OCI-LY7 (cell line): ENCODE measurements around the gene CA7. TPM values are rescaled to one million over a fixed set of nuclear protein-coding genes. Genes with fewer than 3 reads are reported as not detected.
A peak's percentile ranks its signal among the peaks of the same experiment; 100 is the strongest.

ENCODE experiments used
- BruUV-seq: library from RNA; stranded (reverse); fragments of 400-500 nt; replicated peaks from 2 replicates; lab custom pipeline; 2021; lab: Mats Ljungman, UMichigan
- CTCF ChIA-PET: fragments of 300-600 bp; sonication (Branson Sonifier 250); formaldehyde crosslinking; loops from one replicate; lab custom pipeline; 2022; ENCODE audit warnings: antibody characterized with exemption; ENCODE audit not compliant: unreplicated experiment; lab: Charles Lee
- POLR2A ChIA-PET: fragments of 300-600 bp; sonication (Branson Sonifier 250); formaldehyde crosslinking; loops from one replicate; lab custom pipeline; 2022; ENCODE audit warnings: antibody characterized with exemption; lab: Charles Lee
- DNase-seq: peaks from one replicate; pipeline ENCODE4 v3.0.0-alpha.2; 2015; ENCODE audit warnings: low spot score
- H2AFZ ChIP-seq: fragments of 200-600 bp; sonication (generic), shearing (Covaris generic); 2 replicates; pipeline ENCODE4 v1.6.1; 2014; ENCODE audit warnings: mild to moderate bottlenecking, antibody characterized with exemption, low read length, moderate library complexity
- H3K27ac ChIP-seq: fragments of 200-600 bp; sonication (generic); 2 replicates; pipeline ENCODE4 v1.5.1; 2014; ENCODE audit warnings: mixed run types, low read depth, mild to moderate bottlenecking, moderate library complexity, low read length, inconsistent platforms; ENCODE audit not compliant: poor library complexity, severe bottlenecking
- H3K36me3 ChIP-seq: fragments of 200-600 bp; sonication (generic); 2 replicates; pipeline ENCODE4 v1.6.1; 2014; ENCODE audit warnings: mild to moderate bottlenecking, antibody characterized with exemption, low read length, moderate library complexity, mixed read lengths; ENCODE audit not compliant: insufficient read depth
- H3K4me1 ChIP-seq: fragments of 200-600 bp; sonication (generic); 2 replicates; pipeline ENCODE4 v1.5.1; 2014; ENCODE audit warnings: mild to moderate bottlenecking, low read length; ENCODE audit not compliant: insufficient read depth, poor library complexity, severe bottlenecking
- H3K4me2 ChIP-seq: fragments of 200-600 bp; sonication (generic); 2 replicates; pipeline ENCODE4 v1.6.1; 2014; ENCODE audit warnings: mild to moderate bottlenecking, low read length
- H3K4me3 ChIP-seq: fragments of 200-600 bp; sonication (generic); 2 replicates; pipeline ENCODE4 v1.5.1; 2014; ENCODE audit warnings: mild to moderate bottlenecking, low read depth, low read length; ENCODE audit not compliant: poor library complexity, severe bottlenecking
- H3K79me2 ChIP-seq: fragments of 200-600 bp; sonication (generic); 2 replicates; pipeline ENCODE4 v1.6.1; 2016; ENCODE audit warnings: low read depth, mild to moderate bottlenecking, low read length, moderate library complexity, mixed read lengths; ENCODE audit not compliant: insufficient read depth
- H3K9me2 ChIP-seq: fragments of 200-600 bp; sonication (generic); 2 replicates; pipeline ENCODE4 v1.6.1; 2016; ENCODE audit warnings: mild to moderate bottlenecking, low read length, mixed read lengths; ENCODE audit not compliant: insufficient read depth
- H3K9me3 ChIP-seq: fragments of 200-600 bp; sonication (generic); 2 replicates; pipeline ENCODE4 v1.6.1; 2014; ENCODE audit warnings: mild to moderate bottlenecking, mixed run types, low read length, mixed read lengths
- H4K20me1 ChIP-seq: fragments of 200-600 bp; sonication (generic); 2 replicates; pipeline ENCODE4 v1.6.1; 2014; ENCODE audit warnings: mild to moderate bottlenecking, antibody characterized with exemption, low read length, moderate library complexity, mixed read lengths; ENCODE audit not compliant: insufficient read depth
- EZH2phosphoT487 ChIP-seq: fragments of 200-600 bp; sonication (generic); IDR thresholded peaks from 2 replicates; pipeline ENCODE4 v1.6.1; 2018; ENCODE audit warnings: low read depth, borderline replicate concordance, mild to moderate bottlenecking, mixed run types, antibody characterized with exemption, low read length, moderate library complexity, mixed read lengths
- intact Hi-C: fragments of 100-400 bp; cut with micrococcal nuclease; formaldehyde crosslinking; loops from one replicate; pipeline ENCODE4 v1.10.0; 2022; ENCODE audit not compliant: unreplicated experiment
- total RNA-seq, 2 experiments: library from RNA; depleted of rRNA in 1 of 2; stranded (reverse); fragments of >200 nt in 1 of 2; shearing (Covaris generic) in 1 of 2; gene quantifications; 2 replicates each; pipeline ENCODE4 v1.2.3, GENCODE V29; 2014 to 2022
- TF ChIP-seq, protein P1 (sequence below): fragments of 200-600 bp; sonication (generic); conservative IDR thresholded peaks from 2 replicates; pipeline ENCODE4 v1.5.1; 2014; ENCODE audit warnings: mild to moderate bottlenecking, antibody characterized with exemption, low read length, moderate library complexity, mixed read lengths

CA7 gene
- total RNA-seq, 2 experiments from 2014 or later, result not detected

DNA sequence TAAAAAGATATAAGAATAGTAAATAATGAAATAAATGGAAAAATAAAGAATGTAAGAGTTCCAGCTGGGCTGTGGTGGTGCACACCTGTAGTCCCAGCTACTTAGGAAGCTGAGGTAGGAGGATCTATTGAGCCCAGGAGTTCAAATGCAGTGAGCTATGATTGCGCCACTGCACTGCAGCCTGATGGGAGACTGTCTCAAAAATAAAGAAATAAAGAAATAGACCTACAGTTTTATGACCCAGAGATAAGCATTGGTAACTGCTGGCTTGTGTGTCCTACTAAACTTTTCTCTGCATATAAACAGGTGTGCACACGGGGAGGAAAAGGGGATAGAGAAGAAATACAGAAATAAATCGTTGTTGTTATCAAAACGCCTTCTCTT is 28.3 kb downstream of the CA7 start:
- H3K4me2 ChIP-seq, result peak overlapping the region; percentile 68
- no peaks in the 10 kb centered on the region for H3K36me3 ChIP-seq
- H3K4me1 ChIP-seq, result peaks cover 31% of the 10 kb centered on the region
- ChIA-PET CTCF (interaction anchor here (0.7 to 1.6 kb wide), 3 partner anchors 9 to 146 kb away, joined by 3 to 6 read pairs (median 5); partner anchors contain the start of gene NAE1), POLR2A (interaction anchor here (1.1 to 1.2 kb wide), 3 partner anchors 10 to 56 kb away, joined by 3 to 5 read pairs (median 4); no protein-coding TSS in a partner anchor)
- no peaks in the 10 kb centered on the region for H4K20me1 ChIP-seq
- H3K9me2 ChIP-seq, result no peaks in the 10 kb centered on the region
- peak overlapping the region; percentile 89 for H2AFZ ChIP-seq
- DNase-seq, result no peak
- intact Hi-C loops, result loop anchor here (2.0 kb wide), 3 partner anchors 42 to 466 kb away; partner anchors contain the start of gene NAE1
- no peak overlapping the region for H3K27ac ChIP-seq
- peaks cover 6% of the 10 kb centered on the region; the same call in 1 of the 2 replicates for H3K9me3 ChIP-seq
- no peaks in the 10 kb centered on the region for H3K79me2 ChIP-seq
- TF ChIP-seq EZH2phosphoT487, result no peak
- TF ChIP-seq, protein P1, sequence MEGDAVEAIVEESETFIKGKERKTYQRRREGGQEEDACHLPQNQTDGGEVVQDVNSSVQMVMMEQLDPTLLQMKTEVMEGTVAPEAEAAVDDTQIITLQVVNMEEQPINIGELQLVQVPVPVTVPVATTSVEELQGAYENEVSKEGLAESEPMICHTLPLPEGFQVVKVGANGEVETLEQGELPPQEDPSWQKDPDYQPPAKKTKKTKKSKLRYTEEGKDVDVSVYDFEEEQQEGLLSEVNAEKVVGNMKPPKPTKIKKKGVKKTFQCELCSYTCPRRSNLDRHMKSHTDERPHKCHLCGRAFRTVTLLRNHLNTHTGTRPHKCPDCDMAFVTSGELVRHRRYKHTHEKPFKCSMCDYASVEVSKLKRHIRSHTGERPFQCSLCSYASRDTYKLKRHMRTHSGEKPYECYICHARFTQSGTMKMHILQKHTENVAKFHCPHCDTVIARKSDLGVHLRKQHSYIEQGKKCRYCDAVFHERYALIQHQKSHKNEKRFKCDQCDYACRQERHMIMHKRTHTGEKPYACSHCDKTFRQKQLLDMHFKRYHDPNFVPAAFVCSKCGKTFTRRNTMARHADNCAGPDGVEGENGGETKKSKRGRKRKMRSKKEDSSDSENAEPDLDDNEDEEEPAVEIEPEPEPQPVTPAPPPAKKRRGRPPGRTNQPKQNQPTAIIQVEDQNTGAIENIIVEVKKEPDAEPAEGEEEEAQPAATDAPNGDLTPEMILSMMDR, result no peak
- no TSS peak for BruUV-seq
- peak overlapping the region; percentile 37 for H3K4me3 ChIP-seq

DNA sequence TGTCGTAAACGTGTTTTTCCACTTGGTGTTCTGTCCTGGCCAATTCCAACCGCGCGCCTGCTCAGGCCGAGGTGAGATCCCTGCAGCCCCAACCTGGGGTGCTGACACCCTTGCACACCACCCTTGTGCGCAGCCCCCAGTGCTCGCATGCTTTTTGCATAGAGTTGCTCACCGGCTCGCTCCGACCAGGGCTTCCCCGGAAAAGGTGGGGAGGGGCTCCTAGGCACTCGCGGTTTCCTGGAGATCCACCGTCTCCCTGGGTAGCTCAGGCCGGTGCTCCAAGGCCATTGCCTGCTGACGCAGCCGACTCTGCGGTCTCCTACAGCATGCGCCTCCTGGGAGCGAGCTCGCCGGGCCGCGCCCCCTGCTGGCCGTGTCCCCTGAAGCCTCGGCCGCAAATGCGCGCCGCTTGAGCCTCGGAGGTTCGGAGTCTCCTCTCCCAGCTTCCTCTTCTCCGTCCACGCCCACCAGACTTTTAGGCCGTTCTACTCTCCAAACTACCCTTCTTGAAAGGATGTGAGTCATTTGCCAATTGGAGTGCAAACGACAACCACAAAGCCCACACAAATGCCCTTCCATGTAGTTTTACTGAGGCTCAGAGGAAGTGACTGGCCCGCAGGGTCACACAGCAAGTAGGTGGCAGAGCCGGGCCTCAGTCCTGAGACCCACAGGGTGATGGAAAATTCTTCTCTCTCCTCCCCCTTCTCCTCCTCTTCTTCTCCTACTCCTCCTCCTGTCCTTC is 28.9 kb downstream of the CA7 start:
- POLR2A ChIA-PET, result interaction anchor here (1.1 to 1.2 kb wide), 3 partner anchors 9 to 56 kb away, joined by 3 to 5 read pairs (median 4); no protein-coding TSS in a partner anchor
- no peaks in the 10 kb centered on the region for H3K9me2 ChIP-seq
- TF ChIP-seq, protein P1, result peak; percentile 99
- no peak for TF ChIP-seq EZH2phosphoT487

More for the DNA sequence above, 28.9 kb downstream of the CA7 start:
- CTCF ChIA-PET, result interaction anchor here (0.7 to 1.6 kb wide), 3 partner anchors 10 to 146 kb away, joined by 3 to 6 read pairs (median 5); partner anchors contain the start of gene NAE1
- Histone ChIP-seq H2AFZ (peak overlapping the region; percentile 89), H3K36me3 (no peaks in the 10 kb centered on the region), H3K4me3 (peak overlapping the region; percentile 37), H3K79me2 (no peaks in the 10 kb centered on the region), H3K4me1 (peaks cover 37% of the 10 kb centered on the region), H3K4me2 (peak overlapping the region; percentile 68), H3K27ac (peak overlapping the region; percentile 42), H3K9me3 (peaks cover 6% of the 10 kb centered on the region; the same call in 1 of the 2 replicates), H4K20me1 (no peaks in the 10 kb centered on the region)
- BruUV-seq, result no TSS peak
- DNase-seq, result peak; percentile 88
- intact Hi-C loops, result loop anchor here (2.0 kb wide), 3 partner anchors 42 to 466 kb away; partner anchors contain the start of gene NAE1
